ENCODE results near the gene GPR148.

Gene GPR148

DNA sequence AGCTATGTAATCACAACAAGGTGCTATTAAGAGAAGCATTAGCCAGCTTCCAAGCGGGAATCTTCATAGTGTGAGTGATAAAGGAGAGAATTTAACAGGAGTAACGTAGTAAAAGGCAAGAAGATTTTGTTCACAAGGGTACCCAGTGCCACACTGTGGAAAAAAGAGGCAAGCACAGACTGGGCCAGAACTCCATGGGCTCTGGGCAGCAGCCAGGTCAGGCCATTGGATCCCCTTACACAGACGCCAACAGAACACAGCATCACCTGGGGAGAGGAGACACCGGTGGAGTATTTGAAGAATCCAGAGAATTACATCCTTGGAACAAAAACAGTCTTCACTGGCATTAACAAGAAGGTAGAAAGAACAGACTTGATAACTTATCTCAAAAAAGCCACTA, 47.7 kb downstream of the GPR148 start:
- no peak for DNase-seq

DNA sequence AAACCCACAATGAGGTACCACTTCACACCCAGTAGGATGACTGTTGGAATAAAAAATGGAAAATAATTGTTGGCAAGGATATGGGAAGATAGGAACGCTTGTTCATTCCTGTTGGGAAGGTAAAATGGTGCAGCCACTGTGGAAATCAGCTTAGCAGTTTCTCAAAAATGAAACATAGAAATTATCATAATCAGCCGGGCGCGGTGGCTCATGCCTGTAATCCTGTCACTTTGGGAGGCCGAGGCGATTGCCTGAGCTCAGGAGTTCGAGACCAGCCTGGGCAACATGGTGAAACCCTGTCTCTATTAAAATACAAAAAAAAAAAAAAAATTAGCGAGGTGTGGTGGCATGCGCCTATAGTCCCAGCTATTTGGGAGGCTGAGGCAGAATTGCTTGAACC, 49.9 kb downstream of the GPR148 start:
- no peak for DNase-seq
